Activated effector memory CD4-positive, alpha-beta T cell treated with anti-CD3 and anti-CD28 coated beads, Interleukin-2, amount 50 U/mL, for 16 hours (primary cell): ENCODE data around the gene NFXL1.

Source experiments
- DNase-seq: peaks from one replicate; pipeline ENCODE4 v3.0.0-alpha.2; 2020

The NFXL1 gene

GRCh38 chr4:47830265-47831025, 83.9 kb downstream of the NFXL1 start:
- DNase-seq = no peak

- no peak for DNase-seq
Observed at GRCh38 chr4:47829438-47829837, 84.9 kb downstream of the NFXL1 start.

- DNase-seq = no peak
Observed at GRCh38 chr4:47827343-47828047, 86.9 kb downstream of the NFXL1 start.

- no peak for DNase-seq
Observed at GRCh38 chr4:47824840-47825239, 89.5 kb downstream of the NFXL1 start.

GRCh38 chr4:47819178-47819577, 95.2 kb downstream of the NFXL1 start:
- DNase-seq = no peak

- no peak for DNase-seq
Observed at GRCh38 chr4:47817275-47817674, 97.1 kb downstream of the NFXL1 start.

- no peak for DNase-seq
Observed at GRCh38 chr4:47816748-47817147, 97.6 kb downstream of the NFXL1 start.

- no peak for DNase-seq
Observed at GRCh38 chr4:47814618-47815295, 99.6 kb downstream of the NFXL1 start.

- no peak for DNase-seq
Observed at GRCh38 chr4:47809654-47810203, 104.7 kb downstream of the NFXL1 start.

GRCh38 chr4:47804598-47804997, 109.8 kb downstream of the NFXL1 start:
- DNase-seq = no peak

GRCh38 chr4:47801481-47802002, 112.8 kb downstream of the NFXL1 start:
- no peak for DNase-seq

- DNase-seq = no peak
Observed at GRCh38 chr4:47798165-47798564, 116.2 kb downstream of the NFXL1 start.
